ENCODE results near the gene ZG16B. TPM values are rescaled to one million over a fixed set of nuclear protein-coding genes. Genes with fewer than 3 reads are reported as not detected.
A peak's percentile ranks its signal among the peaks of the same experiment; 100 is the strongest.

ZG16B gene
- total and polyA plus RNA-seq, 7 donors: 0.62 TPM; not detected in 6

DNA sequence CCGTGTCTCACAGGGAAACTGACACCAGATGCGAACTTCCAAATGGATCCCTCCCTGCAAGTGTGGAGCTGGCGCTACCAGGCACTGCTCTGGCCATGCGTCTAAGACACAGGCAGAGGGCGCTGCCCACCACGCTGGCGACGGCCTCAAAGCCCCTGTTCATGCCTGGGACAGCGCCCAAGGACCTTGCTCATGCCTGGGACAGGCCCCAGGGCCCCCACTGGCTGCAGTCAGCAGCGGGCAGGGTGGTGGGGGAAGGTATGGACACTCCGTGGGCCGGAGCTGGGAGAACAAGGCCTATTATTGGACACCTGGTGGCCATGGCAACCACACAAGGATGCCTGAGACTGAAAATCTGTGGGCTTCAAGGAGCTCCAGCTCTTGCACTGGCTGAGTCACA is 8.8 kb downstream of the ZG16B start:
- no peaks in the 10 kb centered on the region for H3K36me3 ChIP-seq (ENCODE audit: insufficient read depth in 1 of 2, low read depth in 1 of 2)
- peaks cover 0 to 9% (median 0%) of the 10 kb centered on the region in 3 donors for H3K27me3 ChIP-seq (ENCODE audit: insufficient read depth in 3 of 3, low read length in 2 of 3)
- no peaks in the 10 kb centered on the region for H3K9me3 ChIP-seq
- DNase-seq: peak; percentile 56 to 75
- 3 to 7% (median 4%) methylated on average over 12 of the region's 12 CpGs for WGBS, 3 donors
- no peaks in the 10 kb centered on the region for H3K4me1 ChIP-seq
- ATAC-seq: peak; percentile 70 to 78 (median 78)
- H3K27ac ChIP-seq: no peak overlapping the region
- H3K4me3 ChIP-seq: no peak overlapping the region
- TF ChIP-seq, protein P1, sequence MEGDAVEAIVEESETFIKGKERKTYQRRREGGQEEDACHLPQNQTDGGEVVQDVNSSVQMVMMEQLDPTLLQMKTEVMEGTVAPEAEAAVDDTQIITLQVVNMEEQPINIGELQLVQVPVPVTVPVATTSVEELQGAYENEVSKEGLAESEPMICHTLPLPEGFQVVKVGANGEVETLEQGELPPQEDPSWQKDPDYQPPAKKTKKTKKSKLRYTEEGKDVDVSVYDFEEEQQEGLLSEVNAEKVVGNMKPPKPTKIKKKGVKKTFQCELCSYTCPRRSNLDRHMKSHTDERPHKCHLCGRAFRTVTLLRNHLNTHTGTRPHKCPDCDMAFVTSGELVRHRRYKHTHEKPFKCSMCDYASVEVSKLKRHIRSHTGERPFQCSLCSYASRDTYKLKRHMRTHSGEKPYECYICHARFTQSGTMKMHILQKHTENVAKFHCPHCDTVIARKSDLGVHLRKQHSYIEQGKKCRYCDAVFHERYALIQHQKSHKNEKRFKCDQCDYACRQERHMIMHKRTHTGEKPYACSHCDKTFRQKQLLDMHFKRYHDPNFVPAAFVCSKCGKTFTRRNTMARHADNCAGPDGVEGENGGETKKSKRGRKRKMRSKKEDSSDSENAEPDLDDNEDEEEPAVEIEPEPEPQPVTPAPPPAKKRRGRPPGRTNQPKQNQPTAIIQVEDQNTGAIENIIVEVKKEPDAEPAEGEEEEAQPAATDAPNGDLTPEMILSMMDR (IDR thresholded peaks at IDR 0.05): peak; percentile 62
- intact Hi-C loops (cut with DNase I): no loop called here

DNA sequence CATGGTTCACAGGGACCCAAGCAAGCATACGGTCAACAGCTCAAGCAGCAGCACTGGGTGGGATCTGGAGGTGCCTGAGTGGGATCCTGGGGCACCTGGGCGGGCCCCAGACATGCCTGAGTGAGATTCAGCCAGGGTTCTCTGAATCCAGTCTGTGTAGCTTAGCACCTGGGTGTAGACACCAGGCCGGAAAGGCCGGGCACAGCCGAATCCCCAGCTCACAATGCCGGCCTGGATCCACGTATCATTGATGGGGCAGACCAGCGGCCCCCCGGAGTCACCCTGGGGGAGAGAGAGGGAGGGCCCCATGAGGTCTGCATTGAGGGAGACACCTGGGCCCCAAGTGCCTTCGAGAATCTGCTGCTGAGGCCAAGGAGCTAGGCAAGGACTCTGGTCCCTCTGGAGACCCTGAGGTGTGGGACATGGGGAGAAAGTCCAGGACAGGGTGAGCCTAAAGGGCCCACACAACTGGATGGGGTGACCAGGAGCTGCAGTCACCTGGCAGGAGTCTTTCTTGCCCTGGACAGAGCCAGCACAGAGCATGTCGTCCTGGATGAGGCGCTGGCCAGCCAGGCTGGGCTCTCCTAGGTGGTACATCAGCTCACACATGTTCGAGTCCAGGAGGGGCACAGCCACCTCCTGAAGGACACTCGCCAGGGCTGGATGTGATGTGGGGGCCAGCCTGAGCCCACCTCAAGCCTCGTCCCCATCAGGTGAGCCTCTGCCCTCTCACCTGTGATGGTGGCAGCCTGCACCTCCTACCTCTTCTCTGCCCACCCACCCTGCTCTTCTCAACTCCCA is 9.7 kb downstream of the ZG16B start:
- H3K4me1 ChIP-seq: no peaks in the 10 kb centered on the region
- WGBS, 3 donors: 82 to 83% (median 82%) methylated on average over 15 of the region's 15 CpGs
- TF ChIP-seq, protein P1 (IDR thresholded peaks at IDR 0.05): no peak
- intact Hi-C loops (cut with DNase I): no loop called here
- no peaks in the 10 kb centered on the region for H3K9me3 ChIP-seq
- peak in 1 of 2 donors; percentile 30 for DNase-seq
- no peaks in the 10 kb centered on the region for H3K36me3 ChIP-seq (ENCODE audit: insufficient read depth in 1 of 2, low read depth in 1 of 2)
- peaks cover 0 to 7% (median 0%) of the 10 kb centered on the region in 3 donors for H3K27me3 ChIP-seq (ENCODE audit: insufficient read depth in 3 of 3, low read length in 2 of 3)
- no peak overlapping the region for H3K27ac ChIP-seq
- ATAC-seq: no peak
- H3K4me3 ChIP-seq: no peak overlapping the region

DNA sequence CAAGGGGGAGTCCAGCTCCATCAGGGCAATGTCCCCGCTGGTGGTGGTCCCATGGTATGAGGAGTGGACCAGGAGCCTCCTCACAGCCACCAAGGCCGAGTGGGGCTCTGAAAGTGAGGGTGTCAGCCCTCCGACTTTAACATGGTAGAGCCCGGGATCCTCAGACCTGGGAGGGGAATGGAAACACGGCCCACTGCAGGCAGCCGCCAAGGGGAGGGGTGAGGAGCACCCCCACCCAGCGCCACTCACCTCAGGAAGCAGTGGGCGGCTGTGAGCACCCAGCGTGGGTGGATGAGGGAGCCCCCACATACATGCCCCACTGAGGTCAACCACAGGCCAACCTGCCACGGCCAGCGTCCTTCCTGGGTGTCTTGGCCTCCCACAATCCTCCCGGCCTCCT is 10.8 kb downstream of the ZG16B start:
- no peaks in the 10 kb centered on the region for H3K36me3 ChIP-seq (ENCODE audit: insufficient read depth in 1 of 2, low read depth in 1 of 2)
- peak in 1 of 2 donors; percentile 36 for DNase-seq
- TF ChIP-seq, protein P1 (IDR thresholded peaks at IDR 0.05): no peak
- no peaks in the 10 kb centered on the region for H3K9me3 ChIP-seq
- no peak overlapping the region for H3K27ac ChIP-seq
- WGBS, 3 donors: 67 to 89% (median 79%) methylated on average over 11 to 12 of the region's 12 CpGs
- ATAC-seq: no peak
- H3K4me3 ChIP-seq: no peak overlapping the region
- intact Hi-C loops (cut with DNase I): no loop called here
- H3K4me1 ChIP-seq: no peaks in the 10 kb centered on the region
- H3K27me3 ChIP-seq (ENCODE audit: insufficient read depth in 3 of 3, low read length in 2 of 3): peaks cover 0 to 7% (median 0%) of the 10 kb centered on the region in 3 donors

DNA sequence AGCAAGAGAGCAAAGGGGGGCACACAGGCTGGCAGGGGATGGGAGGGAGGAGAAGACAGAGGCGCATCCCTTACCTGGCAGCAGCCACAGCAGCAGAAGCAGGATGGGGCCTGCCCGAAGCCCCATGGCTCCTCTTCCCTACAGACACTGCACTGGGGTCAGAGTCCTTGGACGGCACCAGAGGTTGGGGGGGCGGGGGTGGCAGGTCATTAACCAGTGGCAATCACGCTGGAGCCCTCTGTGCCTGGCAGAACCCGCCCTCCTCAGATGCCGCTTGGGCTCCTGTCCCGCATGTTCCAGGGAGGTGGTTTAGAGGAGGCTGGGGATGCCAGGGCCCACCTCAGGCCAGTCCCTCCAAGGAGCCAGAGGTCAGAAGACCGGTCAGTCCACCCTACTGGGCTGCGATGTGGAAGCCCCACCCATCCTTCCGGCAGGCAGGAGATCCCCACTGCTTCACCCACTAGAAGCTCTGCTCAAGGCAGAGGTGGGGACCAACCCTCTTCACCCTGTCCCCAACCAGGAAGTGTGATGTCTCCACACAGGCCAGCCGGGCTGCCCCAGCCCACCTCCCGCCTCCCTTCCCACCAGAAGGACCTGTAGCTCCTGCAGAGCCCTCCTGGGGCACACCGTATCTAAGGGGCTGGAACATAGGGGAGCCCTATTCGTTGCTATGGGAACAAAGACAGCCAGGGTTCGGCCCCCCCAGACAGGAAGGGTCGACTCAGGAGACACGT is 11.7 kb downstream of the ZG16B start:
- WGBS, 3 donors: 71 to 78% (median 75%) methylated on average over 18 of the region's 18 CpGs
- Histone ChIP-seq H3K9me3 (no peaks in the 10 kb centered on the region), H3K27ac (no peak overlapping the region), H3K27me3 (ENCODE audit: insufficient read depth in 3 of 3, low read length in 2 of 3) (peaks cover 0 to 7% (median 0%) of the 10 kb centered on the region in 3 donors), H3K4me3 (peak overlapping the region; percentile 38), H3K36me3 (ENCODE audit: insufficient read depth in 1 of 2, low read depth in 1 of 2) (no peaks in the 10 kb centered on the region), H3K4me1 (no peaks in the 10 kb centered on the region)
- TF ChIP-seq, protein P1 (IDR thresholded peaks at IDR 0.05): no peak
- intact Hi-C loops (cut with DNase I): no loop called here
- DNase-seq (peak in 1 of 2 donors; percentile 44), ATAC-seq (peak in 2 of 4 donors; percentile 14 to 44)
